ENCODE data around the gene ANG.

Gene ANG

GRCh38 chr14:20668969-20669368, 19.6 kb upstream of the ANG start:
- Histone ChIP-seq H3K27ac (replicated peaks) (no peak overlapping the region), H3K4me3 (replicated peaks; ENCODE audit: insufficient read depth, low read length) (no peak overlapping the region), H3K27me3 (ENCODE audit: insufficient read depth, poor library complexity, severe bottlenecking) (no peaks in the 10 kb centered on the region)
- no peak for TF ChIP-seq GABPA (IDR thresholded peaks at IDR 0.05; ENCODE audit: low read depth)
- no peak for TF ChIP-seq SPI1 (IDR thresholded peaks at IDR 0.05; ENCODE audit: borderline replicate concordance, low read depth)
- TF ChIP-seq CTCF (IDR thresholded peaks at IDR 0.05; ENCODE audit: insufficient read depth, low read length): no peak
- no peak for TF ChIP-seq POLR2AphosphoS5 (IDR thresholded peaks at IDR 0.05; ENCODE audit: low read depth)
- TF ChIP-seq, protein P1, sequence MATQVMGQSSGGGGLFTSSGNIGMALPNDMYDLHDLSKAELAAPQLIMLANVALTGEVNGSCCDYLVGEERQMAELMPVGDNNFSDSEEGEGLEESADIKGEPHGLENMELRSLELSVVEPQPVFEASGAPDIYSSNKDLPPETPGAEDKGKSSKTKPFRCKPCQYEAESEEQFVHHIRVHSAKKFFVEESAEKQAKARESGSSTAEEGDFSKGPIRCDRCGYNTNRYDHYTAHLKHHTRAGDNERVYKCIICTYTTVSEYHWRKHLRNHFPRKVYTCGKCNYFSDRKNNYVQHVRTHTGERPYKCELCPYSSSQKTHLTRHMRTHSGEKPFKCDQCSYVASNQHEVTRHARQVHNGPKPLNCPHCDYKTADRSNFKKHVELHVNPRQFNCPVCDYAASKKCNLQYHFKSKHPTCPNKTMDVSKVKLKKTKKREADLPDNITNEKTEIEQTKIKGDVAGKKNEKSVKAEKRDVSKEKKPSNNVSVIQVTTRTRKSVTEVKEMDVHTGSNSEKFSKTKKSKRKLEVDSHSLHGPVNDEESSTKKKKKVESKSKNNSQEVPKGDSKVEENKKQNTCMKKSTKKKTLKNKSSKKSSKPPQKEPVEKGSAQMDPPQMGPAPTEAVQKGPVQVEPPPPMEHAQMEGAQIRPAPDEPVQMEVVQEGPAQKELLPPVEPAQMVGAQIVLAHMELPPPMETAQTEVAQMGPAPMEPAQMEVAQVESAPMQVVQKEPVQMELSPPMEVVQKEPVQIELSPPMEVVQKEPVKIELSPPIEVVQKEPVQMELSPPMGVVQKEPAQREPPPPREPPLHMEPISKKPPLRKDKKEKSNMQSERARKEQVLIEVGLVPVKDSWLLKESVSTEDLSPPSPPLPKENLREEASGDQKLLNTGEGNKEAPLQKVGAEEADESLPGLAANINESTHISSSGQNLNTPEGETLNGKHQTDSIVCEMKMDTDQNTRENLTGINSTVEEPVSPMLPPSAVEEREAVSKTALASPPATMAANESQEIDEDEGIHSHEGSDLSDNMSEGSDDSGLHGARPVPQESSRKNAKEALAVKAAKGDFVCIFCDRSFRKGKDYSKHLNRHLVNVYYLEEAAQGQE (IDR thresholded peaks at IDR 0.05; ENCODE audit: insufficient replicate concordance, low read depth): no peak
- DNase-seq (ENCODE audit: low read depth in 1 of 2, low spot score in 1 of 2): no peak

DNA sequence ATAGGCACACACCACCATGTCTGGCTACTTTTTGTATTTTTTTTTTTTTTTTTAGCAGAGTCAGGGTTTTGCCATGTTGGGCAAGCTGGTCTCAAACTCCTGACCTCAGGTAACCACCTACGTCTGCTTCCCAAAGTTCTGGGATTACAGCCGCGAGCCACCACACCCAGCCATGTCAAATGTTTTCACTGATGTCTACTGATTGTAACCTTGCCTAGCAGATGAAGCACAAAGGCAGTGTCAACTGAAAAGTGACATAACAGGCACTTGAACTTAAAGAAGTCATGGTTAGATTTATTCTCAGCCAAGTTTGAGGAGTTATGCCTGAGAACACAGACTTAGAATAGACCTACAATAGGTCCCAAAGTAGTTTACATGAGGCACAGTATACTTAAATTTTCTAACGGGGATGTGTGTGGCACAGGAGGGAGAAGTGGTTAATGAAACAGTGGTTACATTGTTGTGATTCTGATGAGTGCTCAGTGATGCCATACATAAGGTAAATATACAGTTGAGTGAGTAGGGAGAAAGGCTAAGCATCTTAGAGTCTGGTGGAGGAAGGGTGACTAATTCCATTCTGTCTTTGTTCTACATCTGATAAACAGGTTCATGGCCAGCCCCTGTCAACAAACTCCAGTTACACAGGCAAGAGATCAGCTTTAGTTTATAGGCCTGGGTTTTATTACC, 16.8 kb upstream of the ANG start:
- H3K27ac ChIP-seq (replicated peaks): no peak overlapping the region
- DNase-seq (ENCODE audit: low read depth in 1 of 2, low spot score in 1 of 2): no peak
- H3K4me3 ChIP-seq (replicated peaks; ENCODE audit: insufficient read depth, low read length): no peak overlapping the region
- H3K27me3 ChIP-seq (ENCODE audit: insufficient read depth, poor library complexity, severe bottlenecking): no peaks in the 10 kb centered on the region
- no peak for TF ChIP-seq CTCF (IDR thresholded peaks at IDR 0.05; ENCODE audit: insufficient read depth, low read length)
- no peak for TF ChIP-seq POLR2AphosphoS5 (IDR thresholded peaks at IDR 0.05; ENCODE audit: low read depth)
- TF ChIP-seq, protein P1 (IDR thresholded peaks at IDR 0.05; ENCODE audit: insufficient replicate concordance, low read depth): no peak
- TF ChIP-seq SPI1 (IDR thresholded peaks at IDR 0.05; ENCODE audit: borderline replicate concordance, low read depth): no peak
- no peak for TF ChIP-seq GABPA (IDR thresholded peaks at IDR 0.05; ENCODE audit: low read depth)

- Histone ChIP-seq H3K4me3 (replicated peaks; ENCODE audit: insufficient read depth, low read length) (no peak overlapping the region), H3K27me3 (ENCODE audit: insufficient read depth, poor library complexity, severe bottlenecking) (no peaks in the 10 kb centered on the region), H3K27ac (replicated peaks) (no peak overlapping the region)
- no peak for TF ChIP-seq GABPA (IDR thresholded peaks at IDR 0.05; ENCODE audit: low read depth)
- TF ChIP-seq SPI1 (IDR thresholded peaks at IDR 0.05; ENCODE audit: borderline replicate concordance, low read depth): no peak
- TF ChIP-seq POLR2AphosphoS5 (IDR thresholded peaks at IDR 0.05; ENCODE audit: low read depth): no peak
- TF ChIP-seq, protein P1 (IDR thresholded peaks at IDR 0.05; ENCODE audit: insufficient replicate concordance, low read depth): no peak
- no peak for TF ChIP-seq CTCF (IDR thresholded peaks at IDR 0.05; ENCODE audit: insufficient read depth, low read length)
- DNase-seq (ENCODE audit: low read depth in 1 of 2, low spot score in 1 of 2): no peak
Observed at GRCh38 chr14:20675669-20676068, 12.9 kb upstream of the ANG start.
